RCC 7860 (cell line): ENCODE data around the gene RAB4B.
"Not testable (repeated sequence)": the region's sequence is repeated elsewhere in the genome, so short reads cannot be mapped to it uniquely, and the experiment has no call there.

Experiments
- DNase-seq: peaks from one replicate; pipeline ENCODE4 v3.0.0-alpha.2; 2015; ENCODE audit warnings: low spot score
- FAIRE-seq: peaks from 2 replicates; lab custom pipeline; 2012; peaks lifted over from hg19 to GRCh38; lab: Jason Lieb, UNC

RAB4B gene, protein sequence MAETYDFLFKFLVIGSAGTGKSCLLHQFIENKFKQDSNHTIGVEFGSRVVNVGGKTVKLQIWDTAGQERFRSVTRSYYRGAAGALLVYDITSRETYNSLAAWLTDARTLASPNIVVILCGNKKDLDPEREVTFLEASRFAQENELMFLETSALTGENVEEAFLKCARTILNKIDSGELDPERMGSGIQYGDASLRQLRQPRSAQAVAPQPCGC

DNA sequence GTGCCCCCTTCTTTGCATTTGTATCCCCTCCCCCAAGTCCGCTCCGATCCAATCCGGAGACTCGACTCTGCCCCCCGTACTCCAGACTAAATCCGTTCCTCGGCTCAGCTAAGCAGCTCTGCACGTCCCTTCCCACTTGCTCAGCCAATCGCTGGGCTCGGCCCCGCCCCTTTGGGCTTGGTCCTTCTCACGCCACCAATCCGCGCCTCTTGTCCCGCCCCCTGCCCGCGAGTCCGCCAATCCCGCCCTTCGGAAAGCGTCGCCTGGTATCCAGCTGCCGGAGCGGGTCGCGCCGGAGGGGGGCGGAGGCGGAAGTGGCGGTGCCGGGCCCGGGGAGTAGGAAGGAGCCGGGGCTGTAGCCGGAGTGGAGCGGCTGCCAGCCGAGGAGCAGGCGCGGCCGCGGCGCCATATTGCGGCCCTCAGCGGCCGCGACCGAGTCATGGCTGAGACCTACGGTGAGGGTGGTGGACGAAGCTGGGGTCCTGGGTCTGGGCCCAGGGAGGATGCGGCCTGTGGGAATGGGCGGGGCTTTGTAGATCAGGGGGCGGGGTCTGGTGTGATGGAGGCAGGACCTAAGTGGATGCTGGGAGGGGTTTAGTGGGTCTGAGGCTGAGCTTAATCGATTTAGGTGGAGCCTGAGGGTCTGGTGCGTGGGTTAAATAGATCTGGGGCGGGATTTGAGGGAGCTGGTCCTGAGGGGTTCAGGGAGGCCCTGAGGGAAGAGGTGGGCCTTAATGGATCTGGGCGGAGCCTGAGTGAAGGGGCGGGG is at the start of gene RAB4B:
TSS of gene RAB4B (plus strand) at position 311 of the 769 bp plus-strand sequence. CDS start at position 440, 129 bp downstream.
- peak; percentile 81 for FAIRE-seq
- peak; percentile 95 for DNase-seq

DNA sequence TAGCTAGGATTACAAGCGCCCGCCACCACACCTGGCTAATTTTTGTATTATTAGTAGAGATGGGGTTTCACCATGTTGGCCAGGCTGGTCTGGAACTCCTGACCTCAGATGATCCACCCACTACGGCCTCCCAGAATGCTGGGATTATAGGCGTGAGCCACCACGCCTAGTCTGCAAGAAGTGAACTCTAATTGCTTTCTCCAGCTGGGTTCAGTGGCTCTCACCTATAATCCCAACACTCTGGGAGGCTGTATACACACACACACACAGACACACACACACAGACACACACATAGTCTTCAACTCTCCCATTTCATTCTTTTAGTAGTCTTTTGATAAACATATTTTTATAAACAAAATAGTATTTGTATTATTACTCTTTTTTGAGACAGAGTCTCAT is 48.0 kb upstream of the RAB4B start:
- not testable (repeated sequence) for FAIRE-seq, DNase-seq

DNA sequence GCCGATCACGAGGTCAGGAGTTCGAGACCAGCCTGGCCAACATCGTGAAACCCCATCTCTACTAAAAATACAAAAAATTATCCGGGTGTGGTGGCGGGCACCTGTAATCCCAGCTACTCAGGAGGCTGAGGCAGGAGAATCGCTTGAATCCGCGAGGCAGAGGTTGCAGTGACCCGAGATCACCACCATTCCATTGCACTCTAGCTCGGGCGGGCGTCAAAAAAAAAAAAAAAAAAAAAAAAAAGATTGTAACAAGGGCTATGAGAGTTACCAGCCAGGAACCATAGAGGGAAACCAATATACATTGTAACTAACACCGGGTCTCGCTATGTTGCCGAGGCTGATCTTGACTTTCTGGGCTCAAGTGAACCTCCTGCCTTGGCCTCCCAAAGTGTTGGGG is 45.7 kb upstream of the RAB4B start:
- not testable (repeated sequence) for FAIRE-seq

DNA sequence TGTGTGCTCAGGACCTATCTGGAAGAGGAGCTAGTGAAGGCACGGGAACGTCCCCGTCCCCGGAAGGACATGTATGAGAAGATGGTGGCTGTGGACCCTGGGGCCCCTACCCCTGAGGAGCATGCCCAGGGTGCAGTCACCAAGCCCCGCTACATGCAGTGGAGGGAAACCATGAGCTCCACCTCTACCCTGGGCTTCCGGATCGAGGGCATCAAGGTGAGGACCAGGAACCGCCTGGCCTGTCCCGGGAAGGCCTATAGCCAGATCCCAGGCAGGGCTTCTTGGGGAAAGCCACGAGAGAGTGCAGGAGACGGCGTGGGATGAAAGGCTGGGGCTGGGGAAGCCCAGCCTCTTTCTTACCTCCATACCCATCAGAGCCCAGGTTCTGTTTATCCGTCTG is 44.9 kb upstream of the RAB4B start:
- no peak for DNase-seq
- FAIRE-seq: no peak

More for the DNA sequence above, 45.7 kb upstream of the RAB4B start:
- not testable (repeated sequence) for DNase-seq

DNA sequence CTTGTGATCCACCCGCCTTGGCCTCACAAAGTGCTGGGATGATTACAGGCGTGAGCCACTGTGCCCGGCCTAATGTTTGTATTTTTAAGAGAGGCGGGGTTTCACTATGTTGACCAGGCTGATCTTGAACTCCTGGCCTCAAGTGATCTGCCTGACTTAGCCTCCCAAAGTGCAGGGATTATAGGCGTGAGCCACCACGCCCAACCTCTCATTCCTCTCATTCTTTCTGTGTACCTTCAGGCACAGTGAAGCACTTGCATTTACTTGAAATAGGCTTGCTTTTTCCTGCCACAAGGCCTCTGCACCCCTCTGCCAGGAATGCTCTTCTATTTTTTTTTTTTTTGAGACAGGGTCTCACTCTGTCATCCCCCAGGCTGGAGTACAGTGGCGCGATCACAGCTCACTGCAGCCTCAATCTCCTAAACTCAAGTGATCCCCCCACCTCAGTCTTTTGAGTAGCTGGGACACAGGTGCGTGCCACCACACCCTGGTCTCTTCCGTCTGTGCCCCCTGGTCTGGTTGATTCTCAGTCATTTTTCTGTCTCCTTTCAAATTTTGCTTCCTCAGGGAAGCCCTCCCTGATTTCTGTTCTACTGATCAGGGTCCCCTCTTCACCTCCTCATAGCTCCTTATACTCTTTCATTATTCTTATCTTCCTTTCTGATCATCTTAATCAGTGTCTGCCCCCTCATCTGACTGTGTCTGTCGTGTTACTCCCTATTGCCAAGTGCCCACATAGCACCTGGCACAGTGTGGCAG is 42.9 kb upstream of the RAB4B start:
- DNase-seq (no peak), FAIRE-seq (no peak)

DNA sequence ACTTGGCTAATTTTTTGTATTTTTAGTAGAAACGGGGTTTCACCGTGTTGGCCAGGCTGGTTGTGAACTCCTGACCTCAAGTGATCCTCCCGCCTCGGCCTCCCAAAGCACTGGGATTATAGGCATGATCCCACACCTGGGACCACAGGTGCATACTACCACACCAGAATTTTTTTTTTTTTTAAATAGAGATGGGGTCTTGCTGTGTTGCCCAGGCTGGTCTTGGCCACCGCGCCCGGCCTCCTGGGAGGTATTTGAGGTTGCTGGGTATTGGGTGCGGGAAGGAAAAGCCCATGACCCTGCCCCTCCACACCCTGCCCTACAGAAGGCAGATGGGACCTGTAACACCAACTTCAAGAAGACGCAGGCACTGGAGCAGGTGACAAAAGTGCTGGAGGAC is 41.4 kb upstream of the RAB4B start:
- no peak for FAIRE-seq
- no peak for DNase-seq

DNA sequence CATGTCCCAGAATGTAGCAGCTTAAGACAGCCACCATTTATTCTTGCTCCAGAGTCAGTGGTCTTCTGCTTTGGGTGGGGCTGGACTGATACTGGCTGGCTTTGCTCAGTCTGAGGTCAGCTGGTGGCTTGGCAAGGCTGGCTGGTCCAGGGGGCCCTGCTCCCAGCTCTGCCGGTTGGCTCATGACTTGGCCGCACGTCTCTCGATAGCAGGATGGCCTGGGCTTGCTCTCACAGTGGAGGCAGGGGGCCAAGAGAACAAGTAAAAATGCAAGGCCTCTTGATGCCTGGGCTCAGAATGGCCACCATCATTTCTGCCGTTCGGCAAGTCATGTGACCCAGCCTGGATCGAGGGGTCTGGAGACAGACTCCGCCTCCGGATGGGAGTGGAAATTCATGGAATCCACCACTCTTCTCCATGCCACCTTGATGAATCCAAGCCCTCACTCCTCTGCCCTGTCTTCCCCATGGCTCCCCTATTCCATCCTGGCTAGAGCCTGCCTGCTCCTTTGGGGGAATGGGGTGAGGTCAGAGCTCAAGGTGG is 40.9 kb upstream of the RAB4B start:
- no peak for DNase-seq
- no peak for FAIRE-seq

DNA sequence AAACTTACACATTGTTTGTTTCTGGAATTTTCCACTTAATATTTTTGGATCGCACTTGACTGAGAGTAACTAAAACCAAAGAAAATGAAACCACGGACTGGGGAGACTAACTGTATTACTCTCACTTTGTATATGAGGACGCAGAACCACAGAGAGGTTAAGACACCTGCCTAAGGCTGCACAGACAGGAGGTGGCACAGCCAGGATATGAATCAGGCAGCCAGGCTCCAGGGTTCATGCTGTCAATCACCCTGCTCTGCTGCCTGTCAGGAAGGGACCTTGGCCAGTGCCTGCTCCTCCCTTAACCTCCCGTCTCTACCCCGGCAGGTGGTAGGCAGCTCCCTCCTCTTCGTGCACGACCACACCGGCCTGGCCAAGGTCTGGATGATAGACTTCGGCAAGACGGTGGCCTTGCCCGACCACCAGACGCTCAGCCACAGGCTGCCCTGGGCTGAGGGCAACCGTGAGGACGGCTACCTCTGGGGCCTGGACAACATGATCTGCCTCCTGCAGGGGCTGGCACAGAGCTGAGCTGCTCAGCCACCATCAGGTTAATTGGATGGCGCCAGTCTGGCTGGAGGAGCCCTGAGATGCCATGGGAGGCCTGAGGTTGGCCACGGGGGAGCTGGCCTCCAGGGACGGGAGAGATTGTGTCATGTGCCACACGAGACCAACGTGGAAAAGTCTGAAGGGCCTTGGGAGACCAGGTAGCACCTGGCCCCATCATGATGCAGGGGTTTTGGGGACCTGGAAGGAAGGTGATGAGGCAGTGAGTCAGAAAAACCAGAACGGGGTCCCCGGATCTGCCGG is 38.8 kb upstream of the RAB4B start:
- no peak for FAIRE-seq
- DNase-seq: no peak

DNA sequence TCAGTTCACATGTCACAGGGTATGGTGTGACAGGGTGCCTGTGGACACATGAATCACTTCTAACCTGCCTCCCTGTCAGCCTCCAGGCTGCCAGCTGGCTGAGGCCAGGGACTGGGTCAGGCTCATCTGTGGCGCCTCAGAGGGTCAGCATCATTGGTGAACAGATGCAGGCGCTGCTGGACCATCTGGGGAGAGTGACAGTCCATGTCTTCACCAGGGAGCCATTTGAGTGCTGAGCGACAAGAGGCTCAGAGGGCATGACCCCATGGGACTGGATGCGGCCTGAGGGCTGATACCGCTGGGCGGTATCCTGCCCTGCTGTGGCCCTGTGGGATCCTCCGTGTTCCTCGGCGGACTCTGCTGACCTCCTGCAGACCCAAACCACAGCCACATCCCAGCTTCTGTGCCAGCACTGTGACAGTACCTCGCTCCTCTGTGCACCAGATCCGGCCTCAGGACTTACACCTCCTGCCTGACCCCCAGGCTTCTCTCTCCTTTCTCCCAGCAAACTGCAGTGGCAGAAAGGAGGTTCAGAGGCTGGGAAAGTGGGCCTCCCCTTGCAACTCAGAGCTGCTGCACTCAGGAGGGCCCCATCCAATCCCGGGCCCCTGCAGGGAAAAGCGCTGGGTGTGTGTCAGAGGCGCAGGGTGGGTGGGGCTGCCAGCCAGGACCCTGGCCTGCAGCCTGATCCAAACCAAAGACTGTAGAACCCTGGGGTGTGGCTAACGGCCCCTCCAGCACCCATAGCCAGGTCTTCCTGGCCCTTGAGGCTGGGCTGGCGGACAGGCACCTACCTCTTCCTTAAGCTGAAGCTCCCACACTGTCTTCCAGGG is 38.0 kb upstream of the RAB4B start:
- FAIRE-seq (no peak), DNase-seq (no peak)

DNA sequence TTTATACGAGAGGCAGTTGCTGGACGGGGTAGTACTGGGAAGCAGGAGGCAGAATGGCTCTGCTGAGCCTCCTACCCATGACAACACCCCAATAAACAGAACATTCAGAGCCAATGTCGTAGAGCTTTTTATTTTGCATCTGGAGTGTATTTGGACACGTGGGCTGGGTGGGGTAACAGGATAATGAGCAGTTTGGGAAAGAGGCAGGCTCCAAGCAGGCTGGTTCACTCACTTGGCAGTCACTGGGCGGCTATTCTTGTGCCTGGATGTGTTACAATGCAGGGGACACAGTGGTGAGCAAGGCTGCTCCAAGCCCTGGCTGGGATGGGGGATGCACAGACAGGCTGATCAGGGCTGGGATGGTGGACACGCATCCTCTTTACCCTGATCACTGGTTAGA is 37.3 kb upstream of the RAB4B start:
- DNase-seq: no peak
- FAIRE-seq: no peak

DNA sequence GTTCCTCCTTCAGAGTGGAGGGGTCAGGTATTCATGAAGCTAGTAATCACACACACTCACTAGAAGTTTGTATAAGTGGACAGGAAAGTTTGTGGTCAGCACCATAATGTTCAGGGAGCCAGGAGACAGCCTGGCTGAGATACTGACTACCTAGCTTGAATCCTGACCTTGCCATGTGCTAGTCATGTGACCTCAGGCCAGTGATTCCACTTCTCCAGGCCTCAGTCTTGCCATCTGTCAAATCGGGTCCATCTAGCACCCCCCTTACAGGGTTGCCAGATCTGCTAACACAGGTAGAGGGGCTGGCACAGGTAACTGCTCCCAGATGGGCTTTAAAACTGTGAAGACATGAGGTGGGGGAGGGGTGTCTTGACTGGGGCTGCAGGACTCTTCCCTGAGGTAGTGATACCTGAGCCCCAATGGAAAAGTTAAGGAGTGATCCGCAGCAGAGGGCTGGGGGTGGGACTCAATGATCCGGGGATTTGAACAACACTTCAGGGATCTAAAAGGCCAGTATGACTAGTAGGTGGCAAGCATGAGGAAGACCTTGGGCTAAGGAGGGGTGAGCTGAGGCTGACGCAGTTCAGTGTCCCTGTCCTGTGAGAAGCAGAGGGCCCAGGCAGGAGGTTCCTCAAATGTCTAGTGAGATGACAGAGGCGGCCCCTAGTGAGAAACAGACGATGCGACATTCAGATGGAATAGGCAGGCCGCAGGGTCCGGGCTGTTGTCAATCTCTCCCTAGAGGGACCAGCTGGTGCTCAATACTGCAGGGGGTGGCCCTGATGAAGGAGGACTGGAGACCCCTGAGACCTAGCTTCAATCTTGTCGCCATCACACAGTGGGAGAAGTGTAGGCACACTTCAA is 36.3 kb upstream of the RAB4B start:
- FAIRE-seq (no peak), DNase-seq (no peak)

DNA sequence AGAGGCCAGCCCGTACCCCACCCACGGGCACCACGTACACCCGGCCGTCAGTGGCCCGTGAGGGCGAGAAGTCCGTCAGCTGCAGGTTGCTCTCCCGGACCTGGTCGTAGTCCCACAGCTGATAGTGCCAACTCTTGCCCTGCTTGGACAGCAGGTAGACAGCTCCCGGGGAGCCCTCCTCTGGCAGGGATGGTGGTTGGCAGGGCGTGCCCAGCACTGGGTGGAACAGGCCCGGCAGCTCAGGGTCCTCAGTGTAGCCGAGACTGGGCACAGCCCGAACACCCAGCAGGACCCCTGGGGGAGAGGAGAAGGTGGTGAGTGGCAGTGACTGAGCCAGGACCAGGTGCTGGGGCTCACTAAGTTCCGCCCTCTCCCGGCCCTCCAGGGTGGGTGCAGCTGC is 35.6 kb upstream of the RAB4B start:
- FAIRE-seq: no peak
- no peak for DNase-seq

DNA sequence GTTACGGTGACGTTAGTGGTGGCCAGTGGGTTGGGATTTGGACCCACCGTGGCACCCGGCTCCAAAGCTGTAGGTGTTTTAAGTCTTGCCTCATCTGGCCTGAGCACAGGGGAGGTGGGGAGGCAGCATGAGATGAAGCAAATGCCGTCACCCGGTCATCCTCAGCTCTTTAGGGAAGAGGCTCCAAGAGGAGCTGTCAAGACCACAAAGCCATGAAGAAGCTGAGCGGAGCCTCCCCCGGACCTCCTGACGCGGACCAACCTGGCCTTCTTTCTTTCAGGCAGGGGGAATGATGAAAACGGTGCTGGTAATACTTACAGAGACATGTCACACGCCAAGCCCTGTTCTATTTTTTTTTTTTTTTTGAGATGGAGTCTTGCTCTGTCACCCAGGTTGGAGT is 35.2 kb upstream of the RAB4B start:
- FAIRE-seq (no peak), DNase-seq (no peak)

DNA sequence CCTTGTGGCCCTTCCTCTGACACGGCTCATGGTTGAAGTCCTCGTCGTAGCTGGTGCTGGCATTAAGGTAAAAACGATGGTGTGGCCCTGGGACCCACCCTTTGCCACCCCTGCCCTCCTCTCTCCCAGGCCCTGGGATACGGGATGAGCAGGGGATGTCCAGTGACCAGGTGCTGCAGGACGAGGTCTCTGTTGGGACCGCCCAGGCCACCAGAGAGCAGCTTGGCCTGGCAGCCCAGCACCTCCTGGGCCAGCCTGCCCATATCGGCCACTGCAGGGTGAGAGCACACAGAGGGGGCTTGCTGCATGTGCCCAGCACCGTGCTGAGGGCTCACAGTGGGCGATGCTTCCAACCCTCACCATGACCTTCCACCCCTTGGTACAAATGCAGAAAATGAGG is 34.1 kb upstream of the RAB4B start:
- DNase-seq (no peak), FAIRE-seq (no peak)

DNA sequence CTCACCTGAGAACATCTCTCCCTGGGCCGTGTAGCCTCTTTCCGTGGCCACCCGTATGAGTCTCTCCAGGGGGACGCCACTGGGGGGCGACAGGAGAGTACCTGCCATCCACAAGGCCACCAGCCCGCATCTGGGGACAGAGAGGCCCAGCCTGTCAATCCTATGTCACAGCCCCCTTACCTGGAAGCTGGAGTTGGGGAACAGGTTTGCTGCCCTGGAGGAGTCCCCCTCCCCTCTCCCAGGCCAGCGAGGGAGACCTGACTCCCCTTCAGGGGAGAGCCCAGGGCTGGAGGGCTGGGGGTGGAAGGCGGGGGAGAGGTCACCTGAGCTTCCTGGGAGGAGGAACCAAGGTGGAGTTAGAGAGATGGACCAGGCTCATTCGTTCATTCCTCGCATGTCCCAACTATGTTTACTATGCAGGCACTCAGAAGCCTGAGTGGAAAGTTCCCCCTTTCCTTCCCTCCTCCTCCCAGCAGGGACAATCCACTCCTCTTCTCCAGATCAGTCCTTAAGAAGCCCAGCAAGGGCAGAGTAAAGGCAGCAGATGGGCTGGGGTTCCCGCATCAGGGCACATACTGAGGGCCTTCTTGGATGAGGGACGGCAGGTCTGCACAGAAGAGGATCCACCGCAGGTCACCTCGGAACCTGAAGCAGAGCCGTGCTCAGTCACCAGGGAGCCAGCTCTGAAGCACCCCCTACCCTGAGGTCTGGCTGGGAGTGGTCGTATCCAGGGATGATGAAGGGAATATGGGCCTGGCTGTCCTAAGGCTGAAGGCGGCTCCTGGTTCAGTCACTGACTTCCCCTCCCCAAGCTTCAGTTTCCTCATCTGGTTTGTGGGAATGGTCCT is 33.3 kb upstream of the RAB4B start:
- FAIRE-seq: no peak
- no peak for DNase-seq

DNA sequence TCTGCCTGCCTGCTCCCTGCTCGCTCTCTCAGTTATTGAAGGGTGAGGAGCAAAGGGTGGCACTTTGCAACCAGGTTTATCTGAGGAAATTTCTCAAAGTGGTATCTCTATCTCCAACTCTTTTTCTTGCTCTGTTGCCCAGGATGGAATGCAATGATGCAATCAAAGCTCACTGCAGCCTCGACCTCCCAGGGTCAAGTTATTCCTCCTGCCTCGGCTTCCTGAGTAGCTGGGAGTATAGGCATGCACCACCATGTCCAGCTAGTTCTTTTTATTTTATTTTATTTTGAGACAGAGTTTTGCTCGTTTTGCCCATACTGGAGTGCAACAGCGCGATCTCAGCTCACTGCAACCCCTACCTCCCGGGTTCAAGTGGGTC is 32.7 kb upstream of the RAB4B start:
- peak; percentile 24 for DNase-seq
- FAIRE-seq: no peak

DNA sequence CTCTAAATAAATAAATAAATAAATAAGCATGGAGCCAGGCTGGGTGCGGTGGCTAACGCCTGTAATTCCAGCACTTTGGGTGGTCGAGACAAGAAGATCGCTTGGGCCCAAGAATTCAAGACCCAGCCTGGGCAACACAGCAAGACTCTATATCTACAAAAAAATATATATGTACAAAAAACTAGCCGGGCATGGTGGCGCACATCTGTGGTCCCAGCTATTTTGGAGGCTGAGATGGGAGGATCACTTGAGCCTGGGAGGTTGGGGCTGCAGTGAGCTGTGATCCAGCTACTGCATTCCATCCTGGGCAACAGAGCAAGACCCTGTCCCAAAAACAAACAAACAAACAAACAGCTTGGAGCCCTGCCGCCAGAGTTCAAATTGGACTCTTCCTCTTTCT is 30.5 kb upstream of the RAB4B start:
- FAIRE-seq (no peak), DNase-seq (no peak)
